ENCODE results near the gene MARK2. TPM values are rescaled to one million over a fixed set of nuclear protein-coding genes. Genes with fewer than 3 reads are reported as not detected.
A peak's percentile ranks its signal among the peaks of the same experiment; 100 is the strongest.
"Not testable (repeated sequence)": the region's sequence is repeated elsewhere in the genome, so short reads cannot be mapped to it uniquely, and the experiment has no call there.

Gene MARK2
- total RNA-seq, 3 donors from 2014 or later, result 32.6 to 33.6 (median 33.4) TPM

DNA sequence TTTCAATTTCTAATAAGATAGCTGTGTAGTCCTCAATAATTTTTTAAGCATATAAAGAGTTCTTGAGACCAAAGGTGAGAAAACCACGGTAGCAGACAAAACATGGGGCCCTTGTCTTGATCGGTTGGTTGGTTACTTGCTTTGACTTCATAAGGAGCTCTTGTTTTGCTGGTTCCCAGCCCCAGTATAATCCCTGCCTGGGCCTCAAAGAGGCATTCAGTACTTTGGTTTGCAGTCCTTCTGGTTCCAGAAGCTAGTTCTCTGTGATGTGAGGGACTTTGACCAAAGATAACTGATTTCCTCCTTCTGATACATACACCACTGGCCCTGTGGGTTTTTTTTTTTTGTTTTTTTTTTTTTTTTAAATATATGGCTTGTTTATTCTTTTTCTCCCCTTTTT lies 17.1 kb downstream of the MARK2 start:
- no peak for DNase-seq
- Mint-ChIP-seq H3K9me3 (no peaks in the 10 kb centered on the region), H3K36me3 (ENCODE audit: insufficient read depth) (peaks cover 7% of the 10 kb centered on the region), H3K4me3 (no peak overlapping the region), H3K4me1 (ENCODE audit: low read depth) (peaks cover 57% of the 10 kb centered on the region), H3K27me3 (ENCODE audit: low read depth) (no peaks in the 10 kb centered on the region)
- ATAC-seq, result peak in 1 of 2 donors; percentile 44

GRCh38 chr11:63858628-63859550 lies 20.0 kb downstream of the MARK2 start:
- Mint-ChIP-seq H3K4me3 (no peak overlapping the region), H3K9me3 (no peaks in the 10 kb centered on the region), H3K36me3 (ENCODE audit: insufficient read depth) (peaks cover 12% of the 10 kb centered on the region), H3K27me3 (ENCODE audit: low read depth) (no peaks in the 10 kb centered on the region), H3K4me1 (ENCODE audit: low read depth) (peaks cover 51% of the 10 kb centered on the region)
- ATAC-seq, result no peak
- no peak for DNase-seq

DNA sequence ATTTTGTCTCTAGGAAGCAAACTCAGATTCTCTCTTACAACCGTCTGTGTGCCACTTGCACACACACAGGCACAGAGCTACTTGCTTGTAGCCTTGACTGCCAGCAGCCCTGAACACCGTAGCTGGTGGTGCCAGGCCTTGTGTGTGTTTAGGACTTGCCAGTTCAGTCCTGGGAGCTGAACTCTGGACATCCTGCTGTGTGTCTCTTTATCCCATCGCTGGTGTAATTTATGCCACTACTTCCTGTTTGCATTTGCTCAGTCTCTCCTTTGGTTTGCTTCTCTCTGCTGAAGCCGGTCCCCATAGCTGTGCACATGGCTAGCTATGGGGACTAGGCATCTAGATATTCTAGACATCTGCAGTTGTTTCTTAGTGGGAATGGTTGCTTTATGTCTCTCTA lies 24.0 kb downstream of the MARK2 start:
- DNase-seq (no peak), ATAC-seq (no peak)
- Mint-ChIP-seq H3K27me3 (ENCODE audit: low read depth) (no peaks in the 10 kb centered on the region), H3K4me3 (no peak overlapping the region), H3K9me3 (no peaks in the 10 kb centered on the region), H3K4me1 (ENCODE audit: low read depth) (peaks cover 62% of the 10 kb centered on the region), H3K36me3 (ENCODE audit: insufficient read depth) (peaks cover 16% of the 10 kb centered on the region)

- ATAC-seq; H3K4me3 Mint-ChIP-seq; H3K27me3 Mint-ChIP-seq (ENCODE audit: low read depth); DNase-seq; H3K9me3 Mint-ChIP-seq: not testable (repeated sequence)
- Mint-ChIP-seq H3K4me1 (ENCODE audit: low read depth) (peaks cover 64% of the 10 kb centered on the region), H3K36me3 (ENCODE audit: insufficient read depth) (peaks cover 18% of the 10 kb centered on the region)
Measured at GRCh38 chr11:63863620-63864019, 24.7 kb downstream of the MARK2 start.

DNA sequence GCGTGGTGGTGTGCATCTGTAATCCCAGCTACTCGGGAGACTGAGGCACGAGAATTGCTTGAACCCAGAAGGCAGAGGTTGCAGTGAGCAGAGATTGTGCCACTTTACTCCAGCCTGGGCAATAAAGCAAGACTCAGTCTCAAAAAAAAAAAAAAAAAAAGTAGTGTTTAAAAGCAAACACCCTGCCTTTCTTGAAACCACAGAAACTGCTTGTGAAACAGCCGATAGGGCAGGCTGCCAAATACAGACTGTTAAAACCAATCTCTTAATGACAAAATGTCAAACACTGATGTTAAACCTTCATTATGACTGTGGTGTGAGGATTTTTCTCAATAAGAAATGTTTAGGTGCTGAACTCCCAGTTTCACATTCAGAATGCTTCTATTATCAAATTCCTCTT lies 27.3 kb downstream of the MARK2 start:
- DNase-seq (peak; percentile 57), ATAC-seq (peak; percentile 88 to 91)
- H3K27me3 Mint-ChIP-seq (ENCODE audit: low read depth), result no peaks in the 10 kb centered on the region
- peak overlapping the region; percentile 53 for H3K4me3 Mint-ChIP-seq
- H3K4me1 Mint-ChIP-seq (ENCODE audit: low read depth), result peaks cover 81% of the 10 kb centered on the region
- peaks cover 18% of the 10 kb centered on the region for H3K36me3 Mint-ChIP-seq (ENCODE audit: insufficient read depth)
- no peaks in the 10 kb centered on the region for H3K9me3 Mint-ChIP-seq

GRCh38 chr11:63867511-63867910 lies 28.6 kb downstream of the MARK2 start:
- Mint-ChIP-seq H3K4me3 (no peak overlapping the region), H3K27me3 (ENCODE audit: low read depth) (no peaks in the 10 kb centered on the region), H3K36me3 (ENCODE audit: insufficient read depth) (peaks cover 16% of the 10 kb centered on the region), H3K4me1 (ENCODE audit: low read depth) (peaks cover 82% of the 10 kb centered on the region), H3K9me3 (no peaks in the 10 kb centered on the region)
- no peak for DNase-seq
- no peak for ATAC-seq

DNA sequence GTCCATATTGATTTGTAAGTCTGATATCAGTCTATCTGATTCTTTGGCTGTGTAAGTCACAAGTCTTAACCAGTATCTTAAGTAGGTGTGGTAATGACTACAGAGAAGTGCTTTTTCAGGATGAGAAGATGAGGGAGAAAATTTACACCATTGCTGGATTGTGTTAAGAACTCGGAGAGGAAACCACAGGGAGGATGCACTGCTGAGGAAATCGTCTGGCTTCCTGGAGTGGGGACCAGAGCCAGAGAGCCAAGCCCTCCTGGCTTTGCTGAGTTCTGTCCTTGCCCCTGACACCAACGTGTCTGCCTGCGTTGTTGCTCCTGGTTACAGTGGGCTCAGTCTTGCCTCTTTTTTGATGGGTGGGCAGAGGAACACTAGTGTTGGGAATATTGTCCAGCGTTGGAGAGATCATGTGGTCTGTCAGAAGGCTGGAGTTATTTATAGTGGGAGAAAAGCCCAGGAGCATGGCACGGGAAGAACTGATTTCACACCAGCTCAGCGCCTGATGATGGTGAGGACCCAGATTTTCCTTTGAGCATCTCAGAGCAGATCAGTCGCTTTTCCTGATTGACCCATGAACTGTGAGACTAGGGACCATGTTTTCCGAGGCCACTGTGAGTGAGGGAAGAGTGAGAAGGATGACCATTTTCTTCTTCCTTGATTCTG lies 29.6 kb downstream of the MARK2 start:
- Mint-ChIP-seq H3K4me3 (peak overlapping the region; percentile 17), H3K4me1 (ENCODE audit: low read depth) (peaks cover 81% of the 10 kb centered on the region), H3K9me3 (no peaks in the 10 kb centered on the region), H3K27me3 (ENCODE audit: low read depth) (no peaks in the 10 kb centered on the region), H3K36me3 (ENCODE audit: insufficient read depth) (peaks cover 9% of the 10 kb centered on the region)
- no peak for DNase-seq
- ATAC-seq, result no peak

DNA sequence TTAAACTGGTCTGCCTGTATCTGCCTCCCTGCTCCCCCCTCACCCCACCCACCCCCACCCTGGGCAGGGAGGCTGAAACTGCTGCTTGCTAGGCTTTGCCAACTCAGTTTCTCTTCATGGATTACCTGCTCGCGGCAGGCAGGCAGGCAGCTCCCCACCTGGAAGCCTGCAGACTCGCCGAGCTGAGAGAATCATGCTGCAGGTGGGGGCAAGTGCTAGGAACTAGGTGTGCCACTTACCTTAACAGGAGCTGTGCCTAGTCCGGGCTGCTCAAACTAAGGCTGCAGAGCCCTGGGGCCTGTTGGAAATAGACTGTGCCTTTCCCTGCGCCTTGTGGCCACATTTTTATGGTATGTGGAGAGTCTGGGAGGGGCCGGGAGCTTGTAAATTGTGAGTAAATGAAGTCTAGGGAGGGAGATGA lies 30.3 kb downstream of the MARK2 start:
- no peak for ATAC-seq
- H3K4me3 Mint-ChIP-seq, result peak overlapping the region; percentile 42

DNA sequence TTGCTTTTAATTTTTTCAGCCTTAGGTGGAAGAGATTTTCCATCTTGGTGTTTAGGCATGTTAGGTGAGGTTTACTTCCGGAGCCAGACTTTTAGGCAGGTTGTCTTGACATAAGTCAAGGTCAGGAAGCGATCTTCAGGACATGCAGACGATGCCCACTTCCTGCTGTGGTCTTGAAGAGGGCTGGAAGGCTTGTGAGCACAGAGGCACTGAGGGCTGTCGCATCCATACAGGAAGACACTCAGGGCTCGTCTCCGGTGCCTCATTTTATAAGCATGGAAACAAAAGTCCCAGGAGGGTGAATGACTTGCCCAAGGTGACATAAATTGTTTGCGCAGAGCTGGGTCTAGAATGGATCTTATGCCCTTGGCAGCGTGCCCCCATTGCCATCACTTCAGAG lies 30.8 kb downstream of the MARK2 start:
- no peaks in the 10 kb centered on the region for H3K9me3 Mint-ChIP-seq
- peaks cover 90% of the 10 kb centered on the region for H3K4me1 Mint-ChIP-seq (ENCODE audit: low read depth)
- H3K27me3 Mint-ChIP-seq (ENCODE audit: low read depth), result no peaks in the 10 kb centered on the region
- ATAC-seq, result no peak
- peak overlapping the region; percentile 42 for H3K4me3 Mint-ChIP-seq
- peaks cover 9% of the 10 kb centered on the region for H3K36me3 Mint-ChIP-seq (ENCODE audit: insufficient read depth)
- no peak for DNase-seq

More for the DNA sequence above, 30.3 kb downstream of the MARK2 start:
- peaks cover 87% of the 10 kb centered on the region for H3K4me1 Mint-ChIP-seq (ENCODE audit: low read depth)
- H3K36me3 Mint-ChIP-seq (ENCODE audit: insufficient read depth), result peaks cover 9% of the 10 kb centered on the region
- DNase-seq, result no peak
- H3K27me3 Mint-ChIP-seq (ENCODE audit: low read depth), result no peaks in the 10 kb centered on the region
- no peaks in the 10 kb centered on the region for H3K9me3 Mint-ChIP-seq

- no peaks in the 10 kb centered on the region for H3K27me3 Mint-ChIP-seq (ENCODE audit: low read depth)
- DNase-seq (no peak), ATAC-seq (peak; percentile 41 to 44)
- H3K9me3 Mint-ChIP-seq, result no peaks in the 10 kb centered on the region
- peaks cover 10% of the 10 kb centered on the region for H3K36me3 Mint-ChIP-seq (ENCODE audit: insufficient read depth)
- peak overlapping the region; percentile 37 for H3K4me3 Mint-ChIP-seq
- H3K4me1 Mint-ChIP-seq (ENCODE audit: low read depth), result peaks cover 88% of the 10 kb centered on the region
Measured at GRCh38 chr11:63870351-63871140, 31.6 kb downstream of the MARK2 start.

GRCh38 chr11:63871962-63872799 lies 33.3 kb downstream of the MARK2 start:
- ATAC-seq (peak; percentile 73 to 74), DNase-seq (peak; percentile 10)
- Mint-ChIP-seq H3K36me3 (ENCODE audit: insufficient read depth) (peaks cover 8% of the 10 kb centered on the region), H3K4me3 (peak overlapping the region; percentile 26), H3K9me3 (no peaks in the 10 kb centered on the region), H3K27me3 (ENCODE audit: low read depth) (no peaks in the 10 kb centered on the region), H3K4me1 (ENCODE audit: low read depth) (peaks cover 76% of the 10 kb centered on the region)

- no peak for DNase-seq
- Mint-ChIP-seq H3K9me3 (no peaks in the 10 kb centered on the region), H3K36me3 (ENCODE audit: insufficient read depth) (peaks cover 8% of the 10 kb centered on the region), H3K4me3 (peak overlapping the region; percentile 26), H3K4me1 (ENCODE audit: low read depth) (peaks cover 72% of the 10 kb centered on the region), H3K27me3 (ENCODE audit: low read depth) (no peaks in the 10 kb centered on the region)
- ATAC-seq, result no peak
Measured at GRCh38 chr11:63872800-63873197, 33.9 kb downstream of the MARK2 start.

DNA sequence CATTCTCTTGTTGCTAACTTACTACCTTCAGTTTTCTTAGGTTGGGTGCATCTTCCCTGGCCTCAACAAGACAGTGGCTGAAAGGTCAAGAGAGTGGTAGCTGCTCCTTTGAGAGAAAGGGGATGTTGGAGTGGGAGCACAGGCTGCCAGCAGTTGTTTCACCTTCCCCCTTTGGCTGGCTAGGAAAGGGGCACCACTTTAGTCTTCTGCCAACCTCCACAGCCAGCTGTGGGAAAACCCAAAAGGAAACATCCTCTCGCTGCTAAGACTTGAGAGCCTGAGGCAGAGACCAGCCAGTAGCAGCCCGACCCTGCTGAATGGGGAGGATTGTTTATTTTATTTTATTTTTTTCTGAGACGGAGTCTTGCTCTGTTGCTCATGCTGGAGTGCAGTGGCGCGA lies 34.4 kb downstream of the MARK2 start:
- Mint-ChIP-seq H3K36me3 (ENCODE audit: insufficient read depth) (peaks cover 7% of the 10 kb centered on the region), H3K4me1 (ENCODE audit: low read depth) (peaks cover 71% of the 10 kb centered on the region), H3K27me3 (ENCODE audit: low read depth) (no peaks in the 10 kb centered on the region), H3K4me3 (no peak overlapping the region), H3K9me3 (no peaks in the 10 kb centered on the region)
- ATAC-seq (no peak), DNase-seq (no peak)

Measured in activated T-cell treated with anti-CD3 and anti-CD28 coated beads, Interleukin-2, amount 50 U/mL, for 4 hours (primary cell).